ENCODE measurements around the gene SELENOF.
"Not testable (repeated sequence)": the region's sequence is repeated elsewhere in the genome, so short reads cannot be mapped to it uniquely, and the experiment has no call there.

DNA sequence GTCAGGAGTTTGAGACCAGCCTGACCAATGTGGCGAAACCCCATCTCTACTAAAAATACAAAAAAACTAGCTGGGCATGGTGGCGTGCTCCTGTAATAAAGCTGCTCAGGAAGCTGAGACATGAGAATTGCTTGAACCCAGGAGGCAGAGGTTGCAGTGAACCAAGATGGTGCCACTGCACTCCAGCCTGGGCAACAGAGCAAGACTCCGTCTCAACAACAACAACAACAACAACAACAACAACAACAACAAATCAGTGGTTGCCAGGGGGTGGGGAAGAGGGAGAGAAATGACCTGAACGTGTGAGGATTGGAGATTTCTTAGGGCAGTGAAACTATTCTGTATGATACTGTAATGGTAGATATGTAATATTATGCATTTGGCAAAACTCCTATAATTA lies 46.6 kb downstream of the SELENOF start:
- TF ChIP-seq EZH2phosphoT487 (IDR thresholded peaks at IDR 0.05; ENCODE audit: borderline replicate concordance, low read depth); MXI1 (IDR thresholded peaks at IDR 0.05; ENCODE audit: low read depth, low read length); RAD21 (IDR thresholded peaks at IDR 0.05; ENCODE audit: low read length); CHD2 (IDR thresholded peaks at IDR 0.05; ENCODE audit: low read length, partially characterized antibody); POLR2AphosphoS5 (IDR thresholded peaks at IDR 0.05; ENCODE audit: low read depth, low read length): not testable (repeated sequence)
- TF ChIP-seq, protein P1, sequence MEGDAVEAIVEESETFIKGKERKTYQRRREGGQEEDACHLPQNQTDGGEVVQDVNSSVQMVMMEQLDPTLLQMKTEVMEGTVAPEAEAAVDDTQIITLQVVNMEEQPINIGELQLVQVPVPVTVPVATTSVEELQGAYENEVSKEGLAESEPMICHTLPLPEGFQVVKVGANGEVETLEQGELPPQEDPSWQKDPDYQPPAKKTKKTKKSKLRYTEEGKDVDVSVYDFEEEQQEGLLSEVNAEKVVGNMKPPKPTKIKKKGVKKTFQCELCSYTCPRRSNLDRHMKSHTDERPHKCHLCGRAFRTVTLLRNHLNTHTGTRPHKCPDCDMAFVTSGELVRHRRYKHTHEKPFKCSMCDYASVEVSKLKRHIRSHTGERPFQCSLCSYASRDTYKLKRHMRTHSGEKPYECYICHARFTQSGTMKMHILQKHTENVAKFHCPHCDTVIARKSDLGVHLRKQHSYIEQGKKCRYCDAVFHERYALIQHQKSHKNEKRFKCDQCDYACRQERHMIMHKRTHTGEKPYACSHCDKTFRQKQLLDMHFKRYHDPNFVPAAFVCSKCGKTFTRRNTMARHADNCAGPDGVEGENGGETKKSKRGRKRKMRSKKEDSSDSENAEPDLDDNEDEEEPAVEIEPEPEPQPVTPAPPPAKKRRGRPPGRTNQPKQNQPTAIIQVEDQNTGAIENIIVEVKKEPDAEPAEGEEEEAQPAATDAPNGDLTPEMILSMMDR (IDR thresholded peaks at IDR 0.05), result not testable (repeated sequence)
- TF ChIP-seq, protein P2, sequence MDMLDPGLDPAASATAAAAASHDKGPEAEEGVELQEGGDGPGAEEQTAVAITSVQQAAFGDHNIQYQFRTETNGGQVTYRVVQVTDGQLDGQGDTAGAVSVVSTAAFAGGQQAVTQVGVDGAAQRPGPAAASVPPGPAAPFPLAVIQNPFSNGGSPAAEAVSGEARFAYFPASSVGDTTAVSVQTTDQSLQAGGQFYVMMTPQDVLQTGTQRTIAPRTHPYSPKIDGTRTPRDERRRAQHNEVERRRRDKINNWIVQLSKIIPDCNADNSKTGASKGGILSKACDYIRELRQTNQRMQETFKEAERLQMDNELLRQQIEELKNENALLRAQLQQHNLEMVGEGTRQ (IDR thresholded peaks at IDR 0.05; ENCODE audit: borderline replicate concordance, low read depth, low read length), result not testable (repeated sequence)
- TF ChIP-seq, protein P3, sequence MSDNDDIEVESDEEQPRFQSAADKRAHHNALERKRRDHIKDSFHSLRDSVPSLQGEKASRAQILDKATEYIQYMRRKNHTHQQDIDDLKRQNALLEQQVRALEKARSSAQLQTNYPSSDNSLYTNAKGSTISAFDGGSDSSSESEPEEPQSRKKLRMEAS (IDR thresholded peaks at IDR 0.05; ENCODE audit: low read depth), result not testable (repeated sequence)
- TF ChIP-seq, protein P4, sequence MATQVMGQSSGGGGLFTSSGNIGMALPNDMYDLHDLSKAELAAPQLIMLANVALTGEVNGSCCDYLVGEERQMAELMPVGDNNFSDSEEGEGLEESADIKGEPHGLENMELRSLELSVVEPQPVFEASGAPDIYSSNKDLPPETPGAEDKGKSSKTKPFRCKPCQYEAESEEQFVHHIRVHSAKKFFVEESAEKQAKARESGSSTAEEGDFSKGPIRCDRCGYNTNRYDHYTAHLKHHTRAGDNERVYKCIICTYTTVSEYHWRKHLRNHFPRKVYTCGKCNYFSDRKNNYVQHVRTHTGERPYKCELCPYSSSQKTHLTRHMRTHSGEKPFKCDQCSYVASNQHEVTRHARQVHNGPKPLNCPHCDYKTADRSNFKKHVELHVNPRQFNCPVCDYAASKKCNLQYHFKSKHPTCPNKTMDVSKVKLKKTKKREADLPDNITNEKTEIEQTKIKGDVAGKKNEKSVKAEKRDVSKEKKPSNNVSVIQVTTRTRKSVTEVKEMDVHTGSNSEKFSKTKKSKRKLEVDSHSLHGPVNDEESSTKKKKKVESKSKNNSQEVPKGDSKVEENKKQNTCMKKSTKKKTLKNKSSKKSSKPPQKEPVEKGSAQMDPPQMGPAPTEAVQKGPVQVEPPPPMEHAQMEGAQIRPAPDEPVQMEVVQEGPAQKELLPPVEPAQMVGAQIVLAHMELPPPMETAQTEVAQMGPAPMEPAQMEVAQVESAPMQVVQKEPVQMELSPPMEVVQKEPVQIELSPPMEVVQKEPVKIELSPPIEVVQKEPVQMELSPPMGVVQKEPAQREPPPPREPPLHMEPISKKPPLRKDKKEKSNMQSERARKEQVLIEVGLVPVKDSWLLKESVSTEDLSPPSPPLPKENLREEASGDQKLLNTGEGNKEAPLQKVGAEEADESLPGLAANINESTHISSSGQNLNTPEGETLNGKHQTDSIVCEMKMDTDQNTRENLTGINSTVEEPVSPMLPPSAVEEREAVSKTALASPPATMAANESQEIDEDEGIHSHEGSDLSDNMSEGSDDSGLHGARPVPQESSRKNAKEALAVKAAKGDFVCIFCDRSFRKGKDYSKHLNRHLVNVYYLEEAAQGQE (IDR thresholded peaks at IDR 0.05; ENCODE audit: low read depth, low read length), result not testable (repeated sequence)
- TF ChIP-seq, protein P5, sequence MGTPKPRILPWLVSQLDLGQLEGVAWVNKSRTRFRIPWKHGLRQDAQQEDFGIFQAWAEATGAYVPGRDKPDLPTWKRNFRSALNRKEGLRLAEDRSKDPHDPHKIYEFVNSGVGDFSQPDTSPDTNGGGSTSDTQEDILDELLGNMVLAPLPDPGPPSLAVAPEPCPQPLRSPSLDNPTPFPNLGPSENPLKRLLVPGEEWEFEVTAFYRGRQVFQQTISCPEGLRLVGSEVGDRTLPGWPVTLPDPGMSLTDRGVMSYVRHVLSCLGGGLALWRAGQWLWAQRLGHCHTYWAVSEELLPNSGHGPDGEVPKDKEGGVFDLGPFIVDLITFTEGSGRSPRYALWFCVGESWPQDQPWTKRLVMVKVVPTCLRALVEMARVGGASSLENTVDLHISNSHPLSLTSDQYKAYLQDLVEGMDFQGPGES (IDR thresholded peaks at IDR 0.05; ENCODE audit: low read depth, low read length), result not testable (repeated sequence)

All from SK-N-SH (cell line).